ENCODE results near the gene WSCD2. TPM values are rescaled to one million over a fixed set of nuclear protein-coding genes. Genes with fewer than 3 reads are reported as not detected.

WSCD2 gene
- total RNA-seq, 2 donors from 2014 or later, result 0.15 to 0.74 TPM

DNA sequence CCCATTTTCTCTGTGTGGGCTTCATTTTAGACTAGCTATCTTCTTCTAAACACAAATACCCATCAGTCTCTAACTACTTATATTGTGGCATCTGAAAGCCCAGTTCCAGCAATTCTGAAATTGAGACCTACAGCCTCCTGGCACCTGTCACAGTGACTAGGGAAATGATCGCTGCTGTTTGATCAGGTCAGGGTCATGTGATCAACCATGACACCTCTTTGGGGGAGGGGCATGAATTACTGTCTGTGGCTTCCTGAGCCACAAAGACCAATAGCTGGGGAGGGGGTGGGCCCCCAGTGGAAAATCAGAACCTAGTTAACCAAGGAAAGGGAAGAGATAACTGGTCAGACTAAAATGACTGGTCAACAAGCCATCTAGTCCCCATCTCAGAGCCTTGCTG, 14.1 kb downstream of the WSCD2 start:
- no peaks in the 10 kb centered on the region for H3K27me3 ChIP-seq
- no peaks in the 10 kb centered on the region for H3K36me3 ChIP-seq
- no peak overlapping the region for H3K27ac ChIP-seq
- no peak overlapping the region for H3K9ac ChIP-seq (ENCODE audit: low read depth in 2 of 2, low read length in 2 of 2)
- H3K4me3 ChIP-seq, result no peak overlapping the region
- intact Hi-C loops (cut with DNase I), result no loop called here
- no peak for DNase-seq
- TF ChIP-seq, protein P1, sequence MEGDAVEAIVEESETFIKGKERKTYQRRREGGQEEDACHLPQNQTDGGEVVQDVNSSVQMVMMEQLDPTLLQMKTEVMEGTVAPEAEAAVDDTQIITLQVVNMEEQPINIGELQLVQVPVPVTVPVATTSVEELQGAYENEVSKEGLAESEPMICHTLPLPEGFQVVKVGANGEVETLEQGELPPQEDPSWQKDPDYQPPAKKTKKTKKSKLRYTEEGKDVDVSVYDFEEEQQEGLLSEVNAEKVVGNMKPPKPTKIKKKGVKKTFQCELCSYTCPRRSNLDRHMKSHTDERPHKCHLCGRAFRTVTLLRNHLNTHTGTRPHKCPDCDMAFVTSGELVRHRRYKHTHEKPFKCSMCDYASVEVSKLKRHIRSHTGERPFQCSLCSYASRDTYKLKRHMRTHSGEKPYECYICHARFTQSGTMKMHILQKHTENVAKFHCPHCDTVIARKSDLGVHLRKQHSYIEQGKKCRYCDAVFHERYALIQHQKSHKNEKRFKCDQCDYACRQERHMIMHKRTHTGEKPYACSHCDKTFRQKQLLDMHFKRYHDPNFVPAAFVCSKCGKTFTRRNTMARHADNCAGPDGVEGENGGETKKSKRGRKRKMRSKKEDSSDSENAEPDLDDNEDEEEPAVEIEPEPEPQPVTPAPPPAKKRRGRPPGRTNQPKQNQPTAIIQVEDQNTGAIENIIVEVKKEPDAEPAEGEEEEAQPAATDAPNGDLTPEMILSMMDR (IDR thresholded peaks at IDR 0.05), result no peak
- H3K4me1 ChIP-seq, result no peaks in the 10 kb centered on the region
- H3K9me3 ChIP-seq, result no peaks in the 10 kb centered on the region

DNA sequence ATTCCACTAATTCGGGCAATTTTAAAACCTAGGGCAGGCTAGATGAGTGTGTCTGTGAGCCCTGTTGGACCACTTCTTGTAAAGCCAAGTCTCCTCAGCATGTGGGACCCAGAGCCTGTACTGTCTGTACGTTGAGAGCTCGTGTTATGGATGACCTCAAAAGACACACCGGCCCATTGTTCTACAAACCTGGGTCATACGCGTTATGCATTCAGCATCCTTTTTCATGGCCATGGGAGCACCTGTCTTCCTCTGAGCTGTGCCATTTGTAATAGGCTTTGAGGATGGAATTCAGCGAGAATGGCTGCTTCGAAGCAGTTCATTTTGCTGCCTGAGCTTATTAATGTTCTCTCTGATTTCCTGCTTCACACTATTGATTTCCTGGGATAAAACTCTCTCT, 15.0 kb downstream of the WSCD2 start:
- Histone ChIP-seq H3K9ac (ENCODE audit: low read depth in 2 of 2, low read length in 2 of 2) (no peak overlapping the region), H3K36me3 (no peaks in the 10 kb centered on the region), H3K4me1 (no peaks in the 10 kb centered on the region), H3K27ac (no peak overlapping the region), H3K9me3 (no peaks in the 10 kb centered on the region), H3K27me3 (no peaks in the 10 kb centered on the region), H3K4me3 (no peak overlapping the region)
- no peak for DNase-seq
- TF ChIP-seq, protein P1 (IDR thresholded peaks at IDR 0.05), result no peak
- intact Hi-C loops (cut with DNase I), result no loop called here

DNA sequence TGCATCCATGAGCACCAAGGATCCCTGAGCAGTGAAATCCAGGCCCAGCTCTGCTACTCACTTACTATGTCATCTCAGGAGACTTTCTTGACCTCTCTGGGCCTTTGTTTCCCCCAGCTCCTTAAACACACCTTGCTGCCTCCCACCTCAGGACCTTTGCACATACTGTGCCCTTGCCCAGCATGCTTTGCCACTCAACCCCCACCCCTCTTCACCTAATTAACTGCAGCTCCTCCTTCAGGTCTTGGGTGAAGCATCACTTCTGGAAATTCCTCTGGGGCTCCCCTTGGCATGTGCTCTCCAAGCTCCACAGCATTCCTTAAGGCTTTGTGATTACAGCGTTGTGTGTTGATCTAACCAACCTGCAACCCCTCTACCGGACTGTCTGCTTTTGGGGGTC, 15.9 kb downstream of the WSCD2 start:
- intact Hi-C loops (cut with DNase I), result no loop called here
- no peak for DNase-seq
- no peaks in the 10 kb centered on the region for H3K4me1 ChIP-seq

DNA sequence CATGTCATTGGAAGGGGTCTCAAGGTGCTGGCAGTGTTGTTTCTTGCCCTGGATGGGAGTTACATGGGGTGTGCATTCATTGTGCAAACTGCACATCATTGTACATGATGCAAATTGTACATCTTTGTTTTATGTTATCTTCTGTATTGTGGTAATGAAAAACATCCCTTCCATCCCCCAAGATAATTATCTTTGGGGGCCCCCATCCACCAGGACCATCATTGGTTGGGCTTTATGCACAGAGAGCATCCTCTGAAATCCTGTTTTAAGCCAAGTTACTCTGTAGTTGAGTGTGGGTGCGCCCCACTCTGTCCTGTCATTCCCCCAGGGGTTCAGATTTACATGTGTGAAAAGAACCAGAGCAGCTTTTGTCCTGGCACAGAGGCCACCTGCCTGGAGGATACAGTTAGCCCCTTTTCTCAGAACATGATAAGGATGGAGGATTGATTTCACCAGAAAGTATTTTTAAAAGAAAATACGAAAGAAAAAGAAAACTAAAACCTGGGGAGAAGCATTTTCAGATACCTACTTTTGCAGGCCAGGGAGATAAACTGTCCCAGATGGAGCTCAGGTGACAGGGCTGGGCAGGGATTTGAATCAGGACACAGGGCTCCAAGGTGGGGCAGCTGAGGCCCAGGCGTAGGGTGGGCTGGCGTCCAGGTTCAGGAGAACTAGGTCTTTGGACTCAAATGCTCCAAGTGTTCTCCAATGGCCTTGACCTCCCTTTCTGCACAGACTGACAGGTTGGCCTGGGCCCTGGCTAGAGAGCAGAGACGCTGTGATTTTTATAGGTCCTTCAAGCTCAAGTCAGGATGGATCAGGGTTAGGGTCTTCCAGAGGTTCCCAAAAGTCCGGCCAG, 17.2 kb downstream of the WSCD2 start:
- Histone ChIP-seq H3K27ac (no peak overlapping the region), H3K9me3 (no peaks in the 10 kb centered on the region), H3K4me1 (no peaks in the 10 kb centered on the region), H3K36me3 (no peaks in the 10 kb centered on the region), H3K9ac (ENCODE audit: low read depth in 2 of 2, low read length in 2 of 2) (no peak overlapping the region), H3K27me3 (no peaks in the 10 kb centered on the region), H3K4me3 (no peak overlapping the region)
- DNase-seq, result no peak
- TF ChIP-seq, protein P1 (IDR thresholded peaks at IDR 0.05), result no peak
- intact Hi-C loops (cut with DNase I), result no loop called here

More for the DNA sequence above, 15.9 kb downstream of the WSCD2 start:
- Histone ChIP-seq H3K27me3 (no peaks in the 10 kb centered on the region), H3K4me3 (no peak overlapping the region), H3K36me3 (no peaks in the 10 kb centered on the region), H3K27ac (no peak overlapping the region), H3K9me3 (no peaks in the 10 kb centered on the region), H3K9ac (ENCODE audit: low read depth in 2 of 2, low read length in 2 of 2) (no peak overlapping the region)
- TF ChIP-seq, protein P1 (IDR thresholded peaks at IDR 0.05), result no peak

DNA sequence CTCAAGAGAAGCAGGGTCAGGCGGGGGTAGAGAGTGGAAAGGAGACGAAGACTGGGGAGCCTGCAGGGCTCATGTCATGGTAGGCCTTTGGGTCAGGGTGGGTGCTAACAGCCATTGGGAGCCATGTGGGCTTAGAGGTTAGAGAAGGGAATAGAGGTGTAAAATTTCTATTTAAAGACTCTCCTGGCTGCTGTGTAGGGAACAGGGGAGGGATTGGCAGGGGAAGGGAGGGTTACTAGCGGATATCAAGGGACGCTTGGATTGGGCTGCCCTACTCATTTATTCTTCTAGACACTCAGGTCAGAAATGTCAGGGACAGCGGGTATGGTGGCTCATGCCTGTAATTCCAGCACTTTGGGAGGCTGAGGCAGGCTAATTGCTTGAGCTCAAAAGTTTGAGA, 18.2 kb downstream of the WSCD2 start:
- no peaks in the 10 kb centered on the region for H3K27me3 ChIP-seq
- intact Hi-C loops (cut with DNase I), result no loop called here
- H3K9ac ChIP-seq (ENCODE audit: low read depth in 2 of 2, low read length in 2 of 2), result no peak overlapping the region
- TF ChIP-seq, protein P1 (IDR thresholded peaks at IDR 0.05), result no peak
- no peak overlapping the region for H3K4me3 ChIP-seq
- no peaks in the 10 kb centered on the region for H3K4me1 ChIP-seq
- H3K9me3 ChIP-seq, result no peaks in the 10 kb centered on the region
- no peak overlapping the region for H3K27ac ChIP-seq
- H3K36me3 ChIP-seq, result no peaks in the 10 kb centered on the region
- no peak for DNase-seq

All from colonic mucosa (tissue), 4 donors.